Stimulated activated CD4-positive, alpha-beta T cell treated with anti-CD3 and anti-CD28 coated beads, TNF-alpha, amount 100 ng/mL, for 4 hours (primary cell): ENCODE measurements around the gene WDR64.
"Not testable (repeated sequence)": the region's sequence is repeated elsewhere in the genome, so short reads cannot be mapped to it uniquely, and the experiment has no call there.

Experiments
- DNase-seq, 3 experiments: peaks; one replicate each; pipeline ENCODE4 v3.0.0-alpha.2; 2020; ENCODE audit warnings: low read depth in 3 of 3

WDR64 gene

GRCh38 chr1:241654641-241655040 is 2.6 kb downstream of the WDR64 start:
- DNase-seq: no peak

DNA sequence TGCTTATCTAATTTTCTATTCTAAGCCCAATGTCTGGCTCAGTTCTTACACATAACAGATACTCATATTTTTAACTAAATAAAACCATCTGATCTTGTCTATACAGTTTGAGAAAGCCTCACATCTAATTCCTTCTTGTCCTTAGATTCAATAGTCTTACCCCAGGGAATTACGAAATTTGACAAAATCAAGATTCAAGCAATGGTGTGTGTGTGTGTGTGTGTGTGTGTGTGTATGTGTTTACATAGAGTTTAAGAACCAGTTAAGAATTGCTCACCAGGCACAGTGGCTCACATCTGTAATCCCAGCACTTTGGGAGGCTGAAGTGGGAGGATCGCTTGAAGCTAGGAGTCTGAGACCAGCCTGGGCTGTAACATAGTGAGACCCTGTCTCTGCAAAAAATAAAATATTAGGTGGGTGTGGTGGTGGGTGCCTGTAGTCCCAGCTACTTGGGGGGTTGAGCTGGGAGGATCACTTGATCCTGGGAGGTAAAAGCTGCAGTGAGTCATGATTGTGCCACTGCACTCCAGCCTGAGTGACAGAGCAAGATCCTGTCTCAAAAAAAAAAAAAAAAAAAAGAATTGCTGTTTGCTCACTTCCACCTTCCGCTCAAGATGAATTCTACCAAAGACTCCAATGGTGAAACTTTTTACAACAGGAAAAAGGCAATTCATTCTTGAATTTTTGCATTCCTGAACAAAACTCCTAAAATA is 6.2 kb downstream of the WDR64 start:
- DNase-seq: no peak

- not testable (repeated sequence) for DNase-seq
Observed at GRCh38 chr1:241659016-241659415, 6.9 kb downstream of the WDR64 start.

GRCh38 chr1:241660424-241660972 is 8.4 kb downstream of the WDR64 start:
- no peak for DNase-seq

DNA sequence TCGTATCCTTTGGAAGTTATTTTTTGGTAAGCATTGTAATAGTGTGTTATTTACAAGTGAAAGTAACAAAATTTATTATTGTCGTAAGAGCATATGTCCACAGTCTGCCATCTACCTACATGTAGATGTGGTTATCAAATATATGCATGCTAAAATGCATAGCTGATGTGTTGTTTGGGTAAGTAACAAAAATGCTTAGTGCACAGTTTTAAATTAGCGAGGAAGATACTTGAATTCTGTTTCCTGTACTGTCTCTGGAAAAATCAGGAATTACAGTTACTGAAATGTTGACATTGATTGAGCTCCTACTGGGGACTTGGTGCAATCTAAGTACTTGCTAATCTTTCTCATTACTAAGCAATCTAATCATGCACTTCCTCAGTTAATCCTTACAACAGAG is 14.3 kb downstream of the WDR64 start:
- DNase-seq: no peak

DNA sequence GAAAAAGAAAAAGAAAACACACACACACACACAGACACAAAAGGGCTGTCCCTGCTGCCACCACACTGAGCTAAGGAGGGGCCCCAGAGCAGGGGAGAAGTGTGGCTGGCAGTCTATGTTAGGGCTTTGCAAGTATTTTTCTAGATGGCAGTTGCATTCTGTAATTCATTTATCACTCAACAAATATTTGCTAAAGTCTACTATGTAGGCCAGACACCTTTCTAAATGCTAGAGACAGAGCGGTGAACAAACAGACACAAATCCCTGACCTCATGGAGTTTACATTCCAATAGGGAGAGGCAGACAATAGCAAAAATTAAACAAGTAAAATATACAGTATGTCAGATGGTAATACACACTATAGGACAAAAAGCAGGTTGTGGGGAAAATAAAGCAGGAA is 20.2 kb downstream of the WDR64 start:
- DNase-seq: no peak

DNA sequence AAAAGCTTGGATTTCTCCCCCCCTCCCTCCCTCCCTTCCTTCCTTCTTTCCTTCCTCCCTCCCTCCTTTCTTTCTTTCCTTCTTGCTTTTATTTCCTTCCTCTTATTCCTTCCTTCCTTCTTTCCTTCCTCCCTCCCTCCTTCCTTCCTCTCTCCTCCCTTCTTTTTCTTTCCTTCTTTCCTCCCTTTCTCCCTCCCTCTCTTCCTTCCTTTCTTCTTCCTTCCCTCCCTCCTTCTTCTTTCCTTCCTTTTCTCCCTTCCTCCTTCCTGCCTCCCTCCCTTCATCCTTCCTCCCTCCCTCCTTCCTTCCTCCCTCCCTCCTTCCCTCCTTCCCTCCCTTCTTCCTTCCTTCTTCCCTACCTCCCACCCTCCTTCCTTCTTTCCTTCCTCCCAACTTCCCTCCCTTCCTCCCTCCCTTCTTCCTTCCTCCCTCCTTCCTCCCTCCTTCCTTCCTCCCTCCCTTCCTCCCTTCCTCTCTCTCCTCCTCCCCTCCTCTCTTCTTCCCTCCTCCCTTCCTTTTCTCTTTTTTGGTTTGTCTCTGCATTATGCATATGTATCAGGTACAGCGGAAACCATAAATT is 22.8 kb downstream of the WDR64 start:
- DNase-seq: no peak

DNA sequence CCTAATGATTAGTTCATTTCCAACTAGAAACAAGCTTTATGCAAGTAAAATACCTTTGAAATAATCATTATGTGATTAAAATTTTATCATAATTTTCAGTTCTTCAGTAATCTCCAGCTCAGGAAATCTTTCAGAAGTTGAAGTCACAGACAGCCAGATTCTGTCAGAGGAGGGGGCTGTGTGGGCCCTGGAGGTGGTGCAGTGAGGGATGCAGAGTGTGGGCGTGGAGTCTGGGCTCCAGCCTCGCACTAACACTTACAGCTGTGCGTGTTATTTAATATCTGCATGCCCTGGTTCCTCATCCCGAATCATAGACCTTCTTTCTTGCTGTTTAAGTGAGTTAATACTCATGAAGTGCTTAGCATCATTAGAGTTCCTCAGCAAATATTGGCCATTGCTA is 23.9 kb downstream of the WDR64 start:
- DNase-seq: peak in 2 of 3 experiments; percentile 2 to 13

GRCh38 chr1:241677201-241677600 is 25.1 kb downstream of the WDR64 start:
- DNase-seq: peak in 1 of 3 experiments; percentile 5

GRCh38 chr1:241678536-241678935 is 26.5 kb downstream of the WDR64 start:
- DNase-seq: no peak

GRCh38 chr1:241679404-241679803 is 27.3 kb downstream of the WDR64 start:
- no peak for DNase-seq

GRCh38 chr1:241679961-241680360 is 27.9 kb downstream of the WDR64 start:
- DNase-seq: no peak

- DNase-seq: not testable (repeated sequence)
Observed at GRCh38 chr1:241681861-241682448, 29.9 kb downstream of the WDR64 start.

GRCh38 chr1:241682921-241683320 is 30.8 kb downstream of the WDR64 start:
- no peak for DNase-seq

- no peak for DNase-seq
Observed at GRCh38 chr1:241684108-241684507, 32.0 kb downstream of the WDR64 start.

DNA sequence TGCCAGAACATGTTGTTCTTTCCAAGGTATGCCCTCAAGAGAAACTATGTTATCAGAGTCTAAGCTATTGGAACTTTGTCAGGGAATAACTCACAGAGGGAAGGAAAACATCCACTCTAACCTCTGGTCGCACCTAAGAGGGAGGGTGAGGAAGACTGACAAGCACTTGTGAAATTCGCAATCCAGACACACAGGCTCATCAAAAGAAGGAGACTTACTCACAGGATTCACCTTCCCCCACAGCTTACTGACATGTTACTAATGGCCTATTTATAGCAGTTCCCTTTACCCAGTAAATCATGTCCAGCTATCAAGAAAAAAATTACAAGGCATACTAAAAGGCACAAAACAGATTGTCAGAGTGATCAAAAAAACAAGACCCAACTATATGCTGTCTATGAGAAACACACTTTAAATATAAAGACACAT is 36.9 kb downstream of the WDR64 start:
- no peak for DNase-seq

GRCh38 chr1:241695246-241696171 is 43.4 kb downstream of the WDR64 start:
- no peak for DNase-seq

GRCh38 chr1:241696172-241696814 is 44.2 kb downstream of the WDR64 start:
- DNase-seq: no peak

DNA sequence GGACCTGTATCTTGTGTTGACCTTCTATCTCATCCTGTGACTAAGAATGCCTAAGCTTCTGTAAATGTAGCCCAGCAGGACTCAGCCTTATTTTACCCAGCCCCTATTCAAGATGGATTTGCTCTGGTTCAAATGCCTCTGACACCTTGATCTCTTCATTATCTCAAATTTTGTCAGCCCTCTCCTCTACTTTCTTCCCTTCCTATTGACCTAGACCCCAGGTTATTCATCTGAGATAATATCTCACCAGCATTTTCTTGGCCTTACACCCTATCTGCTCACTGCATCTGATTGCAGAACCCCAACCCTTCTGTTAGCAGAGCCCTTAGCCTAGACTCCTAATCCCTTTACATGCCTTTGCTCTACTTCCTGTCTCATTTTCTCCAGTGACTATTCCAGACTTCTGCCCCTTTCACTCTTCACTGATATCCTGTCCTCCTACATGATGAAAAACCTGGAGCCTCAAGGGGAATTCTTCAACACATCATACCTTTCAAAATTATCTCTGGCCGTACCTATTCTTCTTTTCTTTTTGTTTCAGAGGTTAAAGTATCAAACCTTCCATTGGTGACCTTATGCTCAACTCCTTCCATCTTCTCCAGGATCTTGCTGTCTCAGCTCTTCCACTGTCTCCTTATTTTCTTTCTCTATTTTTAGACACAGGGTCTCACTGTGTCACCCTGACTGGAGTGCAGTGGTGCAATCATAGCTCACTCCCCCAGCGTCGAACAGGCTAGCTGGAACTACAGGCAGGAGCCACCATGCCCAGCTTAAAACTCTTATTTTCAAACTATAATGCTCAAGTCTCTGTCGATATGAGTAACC is 44.9 kb downstream of the WDR64 start:
- no peak for DNase-seq

DNA sequence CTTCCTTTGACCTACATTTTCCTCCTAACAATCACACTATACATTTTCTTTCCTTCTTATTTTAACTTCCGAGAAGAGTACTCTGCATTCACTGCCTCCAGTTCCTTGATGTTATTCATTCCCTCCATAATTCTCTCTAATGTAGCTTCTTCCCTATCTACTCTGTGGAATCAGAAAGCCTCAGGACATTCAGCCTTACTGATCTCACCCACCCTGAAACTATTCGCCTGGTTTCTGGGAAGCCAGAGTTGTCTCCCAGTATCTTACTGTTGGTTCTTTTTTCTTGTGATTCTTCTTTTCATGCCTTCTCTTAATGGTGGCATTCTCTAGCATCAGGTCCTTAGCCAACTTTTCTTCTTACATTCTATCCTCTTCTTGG is 45.5 kb downstream of the WDR64 start:
- DNase-seq: no peak

DNA sequence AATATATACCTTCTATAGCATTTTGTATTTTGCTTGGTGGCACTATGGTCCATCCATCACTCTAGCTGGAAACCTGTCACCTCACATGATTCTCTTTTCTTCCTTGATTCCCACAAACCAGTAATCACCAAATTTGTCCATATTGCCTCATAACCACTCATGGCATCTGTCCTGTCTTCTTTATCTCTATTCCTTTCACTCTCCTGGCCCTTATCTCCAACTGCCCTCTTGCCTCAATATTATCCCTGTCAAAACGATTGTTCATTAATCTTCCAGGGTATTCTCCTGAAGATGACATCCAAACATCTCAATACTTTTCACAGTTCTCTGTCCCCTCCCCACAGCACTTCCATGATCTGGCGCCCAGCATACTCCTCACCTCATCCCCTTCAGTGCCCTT is 46.1 kb downstream of the WDR64 start:
- no peak for DNase-seq
